ENCODE results near the gene C6orf141.

Gene C6orf141

GRCh38 chr6:49540614-49541013, 9.9 kb upstream of the C6orf141 start:
- DNase-seq, result no peak

DNA sequence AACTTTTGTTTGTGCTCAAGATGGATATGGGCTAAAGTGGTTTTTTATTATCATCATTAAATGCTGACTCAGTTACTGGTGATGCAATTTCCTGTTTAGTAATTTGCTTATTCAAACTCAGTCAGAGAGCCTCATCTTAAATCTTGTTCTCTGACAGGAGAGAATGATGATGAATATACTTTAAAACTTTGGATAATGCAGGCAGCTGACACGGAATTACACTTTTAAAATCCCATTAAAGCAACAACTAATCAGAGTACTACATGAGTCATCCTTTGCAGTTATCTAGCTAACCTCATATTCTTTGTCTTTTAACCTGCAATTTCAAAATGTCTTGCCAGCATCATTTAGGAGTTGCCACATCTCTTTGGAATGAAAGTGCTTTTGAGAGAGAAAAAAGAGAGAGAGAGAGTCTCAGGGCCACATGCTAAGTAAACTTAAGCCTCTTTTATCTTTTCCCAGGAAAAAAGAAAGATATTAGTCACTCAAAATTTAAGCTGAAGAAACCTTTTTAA, 9.2 kb upstream of the C6orf141 start:
- no peak for DNase-seq

GRCh38 chr6:49541936-49542335, 8.5 kb upstream of the C6orf141 start:
- no peak for DNase-seq

DNA sequence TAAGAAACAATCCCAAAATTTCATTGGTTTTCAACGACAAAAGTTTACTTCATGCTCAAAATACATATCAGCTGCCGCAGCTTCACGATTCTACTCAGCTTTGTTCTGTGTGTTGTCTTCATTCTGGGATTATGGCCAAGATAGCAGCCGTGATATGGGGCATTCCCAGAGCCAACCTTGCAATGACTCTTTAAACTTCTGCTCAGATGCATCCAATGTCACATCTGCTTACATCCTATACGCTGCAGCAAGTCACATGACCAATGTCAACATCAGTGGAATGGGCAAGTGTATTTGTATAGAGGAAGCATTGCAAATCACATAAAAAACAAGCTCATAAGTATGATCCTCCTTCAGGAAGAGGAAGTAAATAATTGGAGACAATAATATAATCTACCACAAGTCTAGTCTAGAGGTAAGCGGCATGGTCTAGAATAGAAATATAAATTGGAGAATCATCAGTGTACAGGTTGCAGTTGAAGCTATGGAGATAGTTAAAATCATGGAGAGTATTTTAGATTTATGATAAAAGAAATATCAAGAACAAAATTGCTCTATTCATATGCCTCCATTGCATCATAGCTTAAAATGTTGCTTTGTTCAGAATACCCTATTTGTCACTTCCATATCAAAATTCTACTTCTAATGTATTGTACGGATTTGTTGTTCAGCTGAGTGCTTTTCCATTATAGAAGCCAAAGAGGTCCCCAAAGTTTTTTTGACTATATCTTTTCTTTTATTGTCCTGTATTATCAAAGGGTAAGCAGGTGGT, 7.2 kb upstream of the C6orf141 start:
- no peak for DNase-seq

GRCh38 chr6:49546331-49546730, 4.1 kb upstream of the C6orf141 start:
- no peak for DNase-seq

- DNase-seq, result no peak
Measured at GRCh38 chr6:49548613-49549304, 1.7 kb upstream of the C6orf141 start.

- no peak for DNase-seq
Measured at GRCh38 chr6:49549691-49550491, 577 bp upstream of the C6orf141 start.

- no peak for DNase-seq
Measured at GRCh38 chr6:49551078-49551865, 804 bp downstream of the C6orf141 start.

DNA sequence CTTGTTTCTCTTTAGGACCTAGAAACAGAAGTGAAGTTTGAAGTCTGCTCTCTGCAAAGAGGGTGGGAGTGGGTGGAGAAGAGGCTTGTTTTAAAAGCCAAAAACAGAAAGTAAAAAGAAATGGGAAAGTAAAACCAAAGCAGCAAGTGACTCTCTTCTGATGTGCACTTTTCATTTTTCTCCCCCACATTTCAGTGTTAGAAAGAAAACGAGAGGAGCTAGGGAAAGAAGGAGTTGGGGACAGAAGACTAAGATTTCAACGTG, 1.3 kb downstream of the C6orf141 start:
- no peak for DNase-seq

GRCh38 chr6:49552596-49552995, 2.1 kb downstream of the C6orf141 start:
- DNase-seq, result no peak

- DNase-seq, result no peak
Measured at GRCh38 chr6:49553384-49553783, 2.9 kb downstream of the C6orf141 start.

- no peak for DNase-seq
Measured at GRCh38 chr6:49555951-49556350, 5.5 kb downstream of the C6orf141 start.

- DNase-seq, result no peak
Measured at GRCh38 chr6:49556429-49556837, 6.0 kb downstream of the C6orf141 start.

- no peak for DNase-seq
Measured at GRCh38 chr6:49557177-49557576, 6.7 kb downstream of the C6orf141 start.

DNA sequence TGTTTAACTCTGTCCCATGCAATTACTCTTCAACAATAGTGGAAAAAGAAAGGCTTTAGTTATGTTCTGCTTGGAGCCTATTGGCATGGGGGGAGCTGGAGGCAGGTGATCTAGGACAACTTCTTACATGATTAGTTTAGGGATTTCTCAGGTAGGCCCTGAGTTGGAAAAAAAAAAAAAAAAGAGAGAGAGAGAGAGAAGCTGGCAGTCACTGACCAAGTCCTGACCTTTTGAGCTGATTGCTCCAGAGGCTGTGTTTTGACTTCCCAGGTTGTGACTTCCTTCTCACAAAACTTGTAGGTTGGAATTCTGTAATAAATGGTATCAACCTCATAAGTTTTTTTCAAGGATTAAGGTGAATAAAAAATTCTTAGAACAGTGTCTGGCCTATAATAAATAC, 7.8 kb downstream of the C6orf141 start:
- no peak for DNase-seq

GRCh38 chr6:49563006-49563886, 12.8 kb downstream of the C6orf141 start:
- DNase-seq, result no peak

- DNase-seq, result no peak
Measured at GRCh38 chr6:49564552-49564951, 14.1 kb downstream of the C6orf141 start.

- DNase-seq, result no peak
Measured at GRCh38 chr6:49565261-49565660, 14.8 kb downstream of the C6orf141 start.

GRCh38 chr6:49565855-49566254, 15.4 kb downstream of the C6orf141 start:
- DNase-seq, result no peak

GRCh38 chr6:49570474-49571079, 20.1 kb downstream of the C6orf141 start:
- no peak for DNase-seq

DNA sequence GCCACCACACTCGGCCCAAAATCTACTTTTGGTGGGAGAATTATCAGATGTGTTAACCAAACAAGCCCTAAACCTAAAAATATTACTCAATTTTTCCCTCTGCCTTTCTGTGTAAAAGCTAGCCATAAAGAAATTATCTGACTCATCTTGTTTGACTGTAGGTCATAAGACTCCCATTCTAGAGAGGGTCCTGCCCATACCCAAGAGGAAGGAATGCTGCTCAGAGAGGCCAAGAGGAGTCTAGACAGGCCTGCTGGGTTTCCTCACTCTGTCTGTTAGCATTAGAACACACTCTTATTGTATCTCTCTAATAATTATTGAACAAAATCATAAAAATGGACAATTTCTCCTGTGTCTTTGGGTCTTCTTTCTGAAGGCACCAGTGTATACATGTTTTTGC, 26.1 kb downstream of the C6orf141 start:
- DNase-seq, result no peak

All from CD4-positive, alpha-beta T cell treated with Interferon alpha-2 for 1 hour (primary cell).